ENCODE results near the gene ATF6. TPM values are rescaled to one million over a fixed set of nuclear protein-coding genes. Genes with fewer than 3 reads are reported as not detected.

Gene ATF6
- total and polyA plus RNA-seq, 2 donors (not counting 3 experiments of a cell fraction or from before 2014, with no cell fraction given) = 24.9 to 40.3 TPM

- DNase-seq (ENCODE audit: low read depth, low spot score) (no peak), FAIRE-seq (no peak)
- H2AFZ ChIP-seq (ENCODE audit: low read depth, low read length) = no peak overlapping the region
- ChIA-PET POLR2A (no interaction called here), CTCF (interaction anchor here (1.0 kb wide), 1 partner anchor 15 kb away, joined by 3 read pairs; no protein-coding TSS in a partner anchor)
- peaks cover 12% of the 10 kb centered on the region for H3K4me1 ChIP-seq (ENCODE audit: control insufficient read depth, extremely low read depth, insufficient read depth, low read length)
- no peak overlapping the region for H3K4me3 ChIP-seq (replicated peaks in 1 of 3; ENCODE audit: insufficient read depth in 1 of 3, low read depth in 1 of 3, low read length in 3 of 3)
- TF ChIP-seq EZH2 (IDR thresholded peaks at IDR 0.05; ENCODE audit: borderline replicate concordance, low read depth, low read length, severe bottlenecking) = no peak
- no peak for TF ChIP-seq JUN (IDR thresholded peaks at IDR 0.05; ENCODE audit: borderline replicate concordance, insufficient read depth, insufficient read length, low read depth)
- no peak for TF ChIP-seq MYC (IDR thresholded peaks at IDR 0.05; ENCODE audit: low read depth, low read length)
- no peak for TF ChIP-seq GATA2 (IDR thresholded peaks at IDR 0.05; ENCODE audit: insufficient read depth, insufficient read length, low read depth, low read length)
- TF ChIP-seq, protein P1, sequence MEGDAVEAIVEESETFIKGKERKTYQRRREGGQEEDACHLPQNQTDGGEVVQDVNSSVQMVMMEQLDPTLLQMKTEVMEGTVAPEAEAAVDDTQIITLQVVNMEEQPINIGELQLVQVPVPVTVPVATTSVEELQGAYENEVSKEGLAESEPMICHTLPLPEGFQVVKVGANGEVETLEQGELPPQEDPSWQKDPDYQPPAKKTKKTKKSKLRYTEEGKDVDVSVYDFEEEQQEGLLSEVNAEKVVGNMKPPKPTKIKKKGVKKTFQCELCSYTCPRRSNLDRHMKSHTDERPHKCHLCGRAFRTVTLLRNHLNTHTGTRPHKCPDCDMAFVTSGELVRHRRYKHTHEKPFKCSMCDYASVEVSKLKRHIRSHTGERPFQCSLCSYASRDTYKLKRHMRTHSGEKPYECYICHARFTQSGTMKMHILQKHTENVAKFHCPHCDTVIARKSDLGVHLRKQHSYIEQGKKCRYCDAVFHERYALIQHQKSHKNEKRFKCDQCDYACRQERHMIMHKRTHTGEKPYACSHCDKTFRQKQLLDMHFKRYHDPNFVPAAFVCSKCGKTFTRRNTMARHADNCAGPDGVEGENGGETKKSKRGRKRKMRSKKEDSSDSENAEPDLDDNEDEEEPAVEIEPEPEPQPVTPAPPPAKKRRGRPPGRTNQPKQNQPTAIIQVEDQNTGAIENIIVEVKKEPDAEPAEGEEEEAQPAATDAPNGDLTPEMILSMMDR (IDR thresholded peaks at IDR 0.05; ENCODE audit: extremely low read depth in 1 of 2, insufficient read depth in 1 of 2, low read depth in 1 of 2, low read length in 2 of 2) = no peak
- TF ChIP-seq FOS (IDR thresholded peaks at IDR 0.05; ENCODE audit: borderline replicate concordance, insufficient read depth, low read length) = no peak
- no peak for TF ChIP-seq POLR2AphosphoS5 (IDR thresholded peaks at IDR 0.05; ENCODE audit: insufficient read depth, low read depth, low read length)
- TF ChIP-seq POLR2A (IDR thresholded peaks at IDR 0.05; ENCODE audit: low read depth, low read length) = no peak
- TF ChIP-seq, protein P2, sequence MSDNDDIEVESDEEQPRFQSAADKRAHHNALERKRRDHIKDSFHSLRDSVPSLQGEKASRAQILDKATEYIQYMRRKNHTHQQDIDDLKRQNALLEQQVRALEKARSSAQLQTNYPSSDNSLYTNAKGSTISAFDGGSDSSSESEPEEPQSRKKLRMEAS (IDR thresholded peaks at IDR 0.05; ENCODE audit: insufficient read depth, insufficient read length) = no peak
- intact Hi-C loops (cut with micrococcal nuclease) (loop anchor here (2.0 to 10.0 kb wide), 2 partner anchors 19 to 183 kb away; partner anchors contain the start of gene ATF6), dilution Hi-C loops (cut with MboI; ENCODE audit: extremely low pct_ligation_motif_present, low sequenced_read_pairs) (no loop called here)
- H3K9me1 ChIP-seq (replicated peaks; ENCODE audit: control insufficient read depth, extremely low read depth, insufficient read depth, low read length) = no peaks in the 10 kb centered on the region
- H3K79me2 ChIP-seq (ENCODE audit: control insufficient read depth, insufficient read depth, low read length) = peaks cover 16% of the 10 kb centered on the region
- BruUV-seq (replicated peaks) = no TSS peak
- no peak overlapping the region for H3K9ac ChIP-seq (replicated peaks; ENCODE audit: extremely low read depth, insufficient read depth, low read length)
- peaks cover under 1 to 4% of the 10 kb centered on the region in 2 experiments for H3K36me3 ChIP-seq (ENCODE audit: control insufficient read depth in 2 of 2, extremely low read depth in 1 of 2, insufficient read depth in 2 of 2, low read length in 2 of 2)
- H3K27me3 ChIP-seq (ENCODE audit: control insufficient read depth in 2 of 2, insufficient read depth in 2 of 2, low read length in 2 of 2) = peaks cover 0 to 2% of the 10 kb centered on the region in 2 experiments
- H4K20me1 ChIP-seq (replicated peaks; ENCODE audit: control insufficient read depth, extremely low read depth, insufficient read depth, low read length) = no peaks in the 10 kb centered on the region
- no peak overlapping the region for H3K27ac ChIP-seq (ENCODE audit: insufficient read depth, low read depth, low read length)
- no peak overlapping the region for H3K4me2 ChIP-seq (ENCODE audit: insufficient read depth, low read length)
- H3K9me3 ChIP-seq (replicated peaks; ENCODE audit: control insufficient read depth, insufficient read depth, low read length) = no peaks in the 10 kb centered on the region
Observed at GRCh38 chr1:161747801-161748200, 18.3 kb upstream of the ATF6 start.

All from endothelial cell of umbilical vein (primary cell).